PFSK-1 (cell line): ENCODE data around the gene XAB2.

Experiments used
- POLR2AphosphoS5 ChIP-seq: IDR thresholded peaks from 2 replicates; pipeline ENCODE4 v1.6.1; 2012; ENCODE audit warnings: low read depth, mild to moderate bottlenecking, control low read depth, low read length, moderate library complexity
- SIN3A ChIP-seq: IDR thresholded peaks from 2 replicates; pipeline ENCODE4 v1.6.1; 2012; ENCODE audit warnings: mild to moderate bottlenecking, low read length, moderate library complexity, borderline replicate concordance; ENCODE audit not compliant: insufficient read depth
- TAF1 ChIP-seq: IDR thresholded peaks from 2 replicates; pipeline ENCODE4 v1.6.1; 2012; ENCODE audit warnings: low read length, control low read depth, borderline replicate concordance; ENCODE audit not compliant: insufficient read depth
- TF ChIP-seq, protein P1 (sequence below), 2 experiments: IDR thresholded peaks; 2 replicates each; pipeline versions ENCODE4 v1.6.1 to v1.8.0; 2011 to 2012; ENCODE audit warnings: low read depth in 2 of 2, low read length in 2 of 2, control low read depth in 1 of 2, inconsistent platforms in 1 of 2, mild to moderate bottlenecking in 1 of 2, moderate library complexity in 1 of 2; ENCODE audit not compliant: insufficient read depth in 1 of 2

DNA sequence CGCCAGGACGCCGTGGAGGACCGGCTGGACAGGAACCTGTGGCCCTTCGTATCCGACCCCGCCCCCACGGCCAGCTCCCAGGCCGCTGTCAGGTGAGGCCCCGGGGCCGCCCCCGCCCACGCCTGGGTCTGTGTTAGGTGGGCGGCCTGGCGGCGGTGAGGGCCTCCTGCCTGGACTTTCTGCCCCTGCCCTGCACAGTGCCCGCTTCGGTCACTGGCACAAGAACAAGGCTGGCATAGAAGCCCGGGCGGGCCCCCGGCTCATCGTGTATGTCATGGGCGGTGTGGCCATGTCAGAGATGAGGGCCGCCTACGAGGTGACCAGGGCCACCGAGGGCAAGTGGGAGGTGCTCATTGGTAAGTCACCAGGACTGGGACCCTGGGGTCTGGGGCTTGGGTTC is 17.8 kb upstream of the XAB2 start:
- TF ChIP-seq POLR2AphosphoS5 (no peak), TAF1 (no peak), SIN3A (no peak)
- TF ChIP-seq, protein P1, sequence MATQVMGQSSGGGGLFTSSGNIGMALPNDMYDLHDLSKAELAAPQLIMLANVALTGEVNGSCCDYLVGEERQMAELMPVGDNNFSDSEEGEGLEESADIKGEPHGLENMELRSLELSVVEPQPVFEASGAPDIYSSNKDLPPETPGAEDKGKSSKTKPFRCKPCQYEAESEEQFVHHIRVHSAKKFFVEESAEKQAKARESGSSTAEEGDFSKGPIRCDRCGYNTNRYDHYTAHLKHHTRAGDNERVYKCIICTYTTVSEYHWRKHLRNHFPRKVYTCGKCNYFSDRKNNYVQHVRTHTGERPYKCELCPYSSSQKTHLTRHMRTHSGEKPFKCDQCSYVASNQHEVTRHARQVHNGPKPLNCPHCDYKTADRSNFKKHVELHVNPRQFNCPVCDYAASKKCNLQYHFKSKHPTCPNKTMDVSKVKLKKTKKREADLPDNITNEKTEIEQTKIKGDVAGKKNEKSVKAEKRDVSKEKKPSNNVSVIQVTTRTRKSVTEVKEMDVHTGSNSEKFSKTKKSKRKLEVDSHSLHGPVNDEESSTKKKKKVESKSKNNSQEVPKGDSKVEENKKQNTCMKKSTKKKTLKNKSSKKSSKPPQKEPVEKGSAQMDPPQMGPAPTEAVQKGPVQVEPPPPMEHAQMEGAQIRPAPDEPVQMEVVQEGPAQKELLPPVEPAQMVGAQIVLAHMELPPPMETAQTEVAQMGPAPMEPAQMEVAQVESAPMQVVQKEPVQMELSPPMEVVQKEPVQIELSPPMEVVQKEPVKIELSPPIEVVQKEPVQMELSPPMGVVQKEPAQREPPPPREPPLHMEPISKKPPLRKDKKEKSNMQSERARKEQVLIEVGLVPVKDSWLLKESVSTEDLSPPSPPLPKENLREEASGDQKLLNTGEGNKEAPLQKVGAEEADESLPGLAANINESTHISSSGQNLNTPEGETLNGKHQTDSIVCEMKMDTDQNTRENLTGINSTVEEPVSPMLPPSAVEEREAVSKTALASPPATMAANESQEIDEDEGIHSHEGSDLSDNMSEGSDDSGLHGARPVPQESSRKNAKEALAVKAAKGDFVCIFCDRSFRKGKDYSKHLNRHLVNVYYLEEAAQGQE (IDR thresholded peaks at IDR 0.05; ENCODE audit: insufficient read depth in 1 of 2, low read depth in 2 of 2, low read length in 2 of 2) = no peak
